Motor neuron (in vitro differentiated cells): ENCODE results near the gene SRRM5. TPM values are rescaled to one million over a fixed set of nuclear protein-coding genes. Genes with fewer than 3 reads are reported as not detected.

Experiments
- ATAC-seq, 8 experiments: fragments of 200-7000 bp; cut with Tn5 transposase; replicated peaks in 6 of 8; 2 replicates each; pipeline ENCODE4 v1.8.0; 2021; ENCODE audit warnings: mild to moderate bottlenecking in 8 of 8, moderate library complexity in 8 of 8
- H3K27ac ChIP-seq, 2 donors: fragments of 250-450 bp; sonication (Bioruptor Pico); 2 replicates each; pipeline ENCODE4 v1.9.0; 2021; ENCODE audit warnings: antibody characterized with exemption in 2 of 2, mild to moderate bottlenecking in 2 of 2, moderate library complexity in 1 of 2
- H3K4me1 ChIP-seq, 2 donors: fragments of 250-450 bp; sonication (Bioruptor Pico); replicated peaks in 1 of 2; 2 replicates each; pipeline ENCODE4 v1.6.1; 2021; ENCODE audit warnings: antibody characterized with exemption in 2 of 2, mild to moderate bottlenecking in 2 of 2, moderate library complexity in 1 of 2
- H3K4me3 ChIP-seq, 5 donors: fragments of 250-450 bp; sonication (Bioruptor Pico); 2 replicates each; pipeline ENCODE4 v1.9.0; 2021; ENCODE audit warnings: antibody characterized with exemption in 5 of 5, mild to moderate bottlenecking in 5 of 5, moderate library complexity in 4 of 5
- WGBS, 10 experiments: fragments of 450-650 bp; shearing (Covaris generic); methylation state at CpG; one replicate each; pipeline ENCODE4 v1.0.0; 2022; 5-methylcytosine and 5-hydroxymethylcytosine counted together
- in situ Hi-C, 9 experiments: fragments of 400-800 bp; cut with MboI; loops; one replicate each; pipeline ENCODE4 v1.15.0; 2021; ENCODE audit warnings: low sequenced_read_pairs in 9 of 9, low pct_unique_long_range_greater_than_20kb in 2 of 9; ENCODE audit not compliant: unreplicated experiment in 9 of 9
- total RNA-seq, 8 experiments: library from RNA; unstranded; fragments of 300-600 nt; gene quantifications; 2 replicates each; pipeline versions ENCODE4 v1.2.3 to v1.2.4, GENCODE V29; 2022

Gene SRRM5
- total RNA-seq, 8 experiments from 2014 or later, result 0.60 to 2.3 (median 0.77) TPM

GRCh38 chr19:43658494-43658893 is 46.6 kb downstream of the SRRM5 start:
- 78 to 100% (median 97%) methylated on average over 1 to 8 of the region's 8 CpGs; no CpG with 5 or more reads in 4 of the 10 experiments for WGBS, 10 experiments
- in situ Hi-C loops, result no loop called here
- H3K4me3 ChIP-seq, result no peak overlapping the region
- no peak for ATAC-seq
- H3K27ac ChIP-seq, result no peak overlapping the region
- H3K4me1 ChIP-seq, result no peaks in the 10 kb centered on the region

- no peak for ATAC-seq
- no peaks in the 10 kb centered on the region for H3K4me1 ChIP-seq
- no peak overlapping the region for H3K4me3 ChIP-seq
- 62 to 100% (median 100%) methylated on average over 1 to 4 of the region's 7 CpGs for WGBS, 10 experiments
- no peak overlapping the region for H3K27ac ChIP-seq
- in situ Hi-C loops, result no loop called here
Observed at GRCh38 chr19:43660301-43660970, 48.5 kb downstream of the SRRM5 start.

GRCh38 chr19:43660971-43661360 is 49.1 kb downstream of the SRRM5 start:
- Histone ChIP-seq H3K27ac (no peak overlapping the region), H3K4me3 (no peak overlapping the region), H3K4me1 (no peaks in the 10 kb centered on the region)
- 58 to 100% (median 89%) methylated on average over 1 to 6 of the region's 6 CpGs; no CpG with 5 or more reads in 2 of the 10 experiments for WGBS, 10 experiments
- in situ Hi-C loops, result no loop called here
- ATAC-seq, result no peak

GRCh38 chr19:43662487-43662886 is 50.6 kb downstream of the SRRM5 start:
- peak in 6 of 8 experiments; percentile 16 to 67 (median 32) for ATAC-seq
- H3K4me3 ChIP-seq, result no peak overlapping the region
- in situ Hi-C loops, result no loop called here
- WGBS, 10 experiments, result 86 to 100% (median 90%) methylated on average over 1 to 5 of the region's 6 CpGs; no CpG with 5 or more reads in 2 of the 10 experiments
- H3K27ac ChIP-seq, result no peak overlapping the region
- H3K4me1 ChIP-seq, result peaks cover 0 to 2% of the 10 kb centered on the region in 2 donors

GRCh38 chr19:43664018-43664417 is 52.1 kb downstream of the SRRM5 start:
- no peak overlapping the region for H3K4me3 ChIP-seq
- 71 to 97% (median 83%) methylated on average over 1 to 5 of the region's 7 CpGs; no CpG with 5 or more reads in 2 of the 10 experiments for WGBS, 10 experiments
- no peak for ATAC-seq
- in situ Hi-C loops, result no loop called here
- peaks cover 0 to 3% of the 10 kb centered on the region in 2 donors for H3K4me1 ChIP-seq
- no peak overlapping the region for H3K27ac ChIP-seq

Other genes with a start within 250 kb of the SRRM5 start
- gene TEX101, start 197.2 kb upstream of the SRRM5 start, total RNA-seq, result not detected
- 1 to 10 TPM in 6 of 8 experiments, under 1 TPM in 2; 0.31 to 4.6 (median 1.1) TPM for gene LYPD3, start 146.5 kb upstream of the SRRM5 start, total RNA-seq
- gene PHLDB3, start 107.3 kb upstream of the SRRM5 start, total RNA-seq, result 10 to 100 TPM in 5 of 8 experiments, 1 to 10 TPM in 3; 3.9 to 17.7 (median 13.2) TPM
- gene ETHE1, start 84.9 kb upstream of the SRRM5 start, total RNA-seq, result 10 to 100 TPM; 11.5 to 70.2 (median 22.1) TPM
- gene ZNF575, start 78.9 kb upstream of the SRRM5 start, total RNA-seq, result 1 to 10 TPM in 4 of 8 experiments, under 1 TPM in 4; 0.46 to 2.4 (median 1.0) TPM
- 10 to 100 TPM in 7 of 8 experiments, 1 to 10 TPM in 1; 7.2 to 62.1 (median 30.1) TPM for gene XRCC1, start 36.6 kb upstream of the SRRM5 start, total RNA-seq
- 10 to 100 TPM in 2 of 8 experiments, 1 to 10 TPM in 5, under 1 TPM in 1; 0.64 to 22.4 (median 3.0) TPM for gene PINLYP, start 36.3 kb upstream of the SRRM5 start, total RNA-seq
- 10 to 100 TPM; 17.2 to 46.5 (median 29.0) TPM for gene IRGQ, start 16.0 kb upstream of the SRRM5 start, total RNA-seq
- gene ZNF576, start 15.5 kb upstream of the SRRM5 start, total RNA-seq, result 10 to 100 TPM in 5 of 8 experiments, 1 to 10 TPM in 3; 8.0 to 19.0 (median 11.8) TPM
- 100 to 1,000 TPM in 2 of 8 experiments, 10 to 100 TPM in 6; 17.4 to 166 (median 84.4) TPM for gene ZNF428, start 7.5 kb downstream of the SRRM5 start, total RNA-seq
- gene CADM4, start 27.8 kb downstream of the SRRM5 start, total RNA-seq, result 10 to 100 TPM in 6 of 8 experiments, 1 to 10 TPM in 2; 1.0 to 91.6 (median 70.8) TPM
- gene PLAUR, start 58.1 kb downstream of the SRRM5 start, total RNA-seq, result 10 to 100 TPM in 2 of 8 experiments, 1 to 10 TPM in 5, under 1 TPM in 1; 0.60 to 23.6 (median 5.3) TPM
- under 1 TPM in 4 of 8 experiments, not detected in 4; 0.05 to 0.81 (median 0.19) TPM for gene IRGC, start 104.0 kb downstream of the SRRM5 start, total RNA-seq
- gene SMG9, start 142.9 kb downstream of the SRRM5 start, total RNA-seq, result 10 to 100 TPM; 15.1 to 46.1 (median 25.0) TPM
- 1 to 10 TPM in 3 of 8 experiments, under 1 TPM in 5; 0.11 to 7.4 (median 0.58) TPM for gene KCNN4, start 168.9 kb downstream of the SRRM5 start, total RNA-seq
- 1 to 10 TPM in 4 of 8 experiments, under 1 TPM in 4; 0.05 to 2.4 (median 1.1) TPM for gene LYPD5, start 190.4 kb downstream of the SRRM5 start, total RNA-seq
- gene ZNF283, start 215.2 kb downstream of the SRRM5 start, total RNA-seq, result 10 to 100 TPM in 7 of 8 experiments, 1 to 10 TPM in 1; 4.0 to 36.9 (median 13.8) TPM